WTC11 (cell line): ENCODE data around the gene AKAP6. TPM values are rescaled to one million over a fixed set of nuclear protein-coding genes. Genes with fewer than 3 reads are reported as not detected.

ENCODE experiments used
- ATAC-seq: fragments of 200-7000 bp; cut with Tn5 transposase; 2 replicates; pipeline ENCODE4 v1.10.0; 2021; ENCODE audit warnings: mild to moderate bottlenecking, moderate library complexity
- CTCF ChIA-PET: fragments of 300-600 bp; sonication (Branson Sonifier 250); formaldehyde crosslinking; loops from one replicate; lab custom pipeline; 2021; ENCODE audit warnings: antibody characterized with exemption; lab: Charles Lee
- POLR2A ChIA-PET: fragments of 350-600 bp; sonication (Branson Sonifier 250); formaldehyde crosslinking; loops from one replicate; lab custom pipeline; 2021; ENCODE audit warnings: antibody characterized with exemption; lab: Charles Lee
- DNase-seq: peaks from one replicate; pipeline ENCODE4 v3.0.0; 2021; ENCODE audit warnings: low spot score
- H3K27ac Mint-ChIP-seq: 2 replicates; pipeline ENCODE4 v1.8.0; 2021; ENCODE audit warnings: mixed read lengths
- H3K27me3 Mint-ChIP-seq: 2 replicates; pipeline ENCODE4 v1.8.0; 2021; ENCODE audit warnings: low read depth, mild to moderate bottlenecking, moderate library complexity, mixed read lengths
- H3K36me3 Mint-ChIP-seq: 2 replicates; pipeline ENCODE4 v1.8.0; 2021; ENCODE audit warnings: mixed read lengths
- H3K4me1 Mint-ChIP-seq: 2 replicates; pipeline ENCODE4 v1.8.0; 2022; ENCODE audit warnings: mixed read lengths
- H3K4me3 Mint-ChIP-seq: 2 replicates; pipeline ENCODE4 v1.8.0; 2021; ENCODE audit warnings: mild to moderate bottlenecking, moderate library complexity, mixed read lengths
- H3K9me3 Mint-ChIP-seq: 2 replicates; pipeline ENCODE4 v1.8.0; 2021; ENCODE audit warnings: mixed read lengths
- ARID4B ChIP-seq: sonication (generic); formaldehyde crosslinking; IDR thresholded peaks from 2 replicates; pipeline ENCODE4 v1.8.0; 2023; ENCODE audit warnings: missing genetic modification reagents, mild to moderate bottlenecking, borderline replicate concordance
- CTCF ChIP-seq: fragments of 200-600 bp; IDR thresholded peaks from 2 replicates; pipeline ENCODE4 v1.8.0; 2022; ENCODE audit warnings: antibody characterized with exemption
- ELF4 ChIP-seq: sonication (generic); formaldehyde crosslinking; IDR thresholded peaks from 2 replicates; pipeline ENCODE4 v1.8.1; 2022; ENCODE audit warnings: low read depth, mild to moderate bottlenecking, moderate library complexity, missing genetic modification reagents
- FOXP4 ChIP-seq: sonication (generic); formaldehyde crosslinking; IDR thresholded peaks from 2 replicates; pipeline ENCODE4 v1.8.0; 2022; ENCODE audit warnings: mild to moderate bottlenecking, missing genetic modification reagents
- GRHL2 ChIP-seq: fragments of 250-450 bp; sonication (Bioruptor Pico); IDR thresholded peaks from 2 replicates; pipeline ENCODE4 v1.8.0; 2022; ENCODE audit warnings: mild to moderate bottlenecking, moderate library complexity; ENCODE audit not compliant: insufficient replicate concordance, severe bottlenecking
- NR2C2 ChIP-seq: sonication (generic); formaldehyde crosslinking; IDR thresholded peaks from 2 replicates; pipeline ENCODE4 v1.8.0; 2022; ENCODE audit warnings: mild to moderate bottlenecking, missing genetic modification reagents
- PRRX2 ChIP-seq: fragments of 250-450 bp; sonication (Bioruptor Pico); IDR thresholded peaks from 2 replicates; pipeline ENCODE4 v1.8.0; 2021; ENCODE audit warnings: mild to moderate bottlenecking
- RORB ChIP-seq: fragments of 250-450 bp; sonication (Bioruptor Pico); IDR thresholded peaks from 2 replicates; pipeline ENCODE4 v1.9.0; 2021; ENCODE audit warnings: mild to moderate bottlenecking
- TCF7 ChIP-seq: sonication (generic); formaldehyde crosslinking; IDR thresholded peaks from 2 replicates; pipeline ENCODE4 v1.8.0; 2022; ENCODE audit warnings: mild to moderate bottlenecking, low read depth, missing genetic modification reagents, moderate library complexity
- USF1 ChIP-seq: sonication (generic); formaldehyde crosslinking; IDR thresholded peaks from 2 replicates; pipeline ENCODE4 v1.8.0; 2022; ENCODE audit warnings: mild to moderate bottlenecking, missing genetic modification reagents
- USF2 ChIP-seq: sonication (generic); formaldehyde crosslinking; IDR thresholded peaks from 2 replicates; pipeline ENCODE4 v1.8.1; 2023; ENCODE audit warnings: mild to moderate bottlenecking, missing genetic modification reagents, moderate library complexity
- ZNF138 ChIP-seq: sonication (generic); formaldehyde crosslinking; conservative IDR thresholded peaks from 2 replicates; pipeline ENCODE4 v1.8.1; 2022; ENCODE audit warnings: mild to moderate bottlenecking, moderate library complexity, missing genetic modification reagents
- ZNF396 ChIP-seq: fragments of 250-450 bp; sonication (Bioruptor Pico); IDR thresholded peaks from 2 replicates; pipeline ENCODE4 v1.8.0; 2021; ENCODE audit warnings: mild to moderate bottlenecking, moderate library complexity, borderline replicate concordance
- ZNF512 ChIP-seq: sonication (generic); formaldehyde crosslinking; IDR thresholded peaks from 2 replicates; pipeline ENCODE4 v1.8.1; 2022; ENCODE audit warnings: missing genetic modification reagents, borderline replicate concordance
- ZSCAN18 ChIP-seq: fragments of 250-450 bp; sonication (Bioruptor Pico); IDR thresholded peaks from 2 replicates; pipeline ENCODE4 v2.1.2; 2022; ENCODE audit warnings: mild to moderate bottlenecking, moderate library complexity
- total RNA-seq: library from RNA; stranded (reverse); gene quantifications from 3 replicates; pipeline ENCODE4 v1.2.3, GENCODE V29; 2021

Gene AKAP6
- total RNA-seq, 1 experiment from 2014 or later = 0.63 TPM

- ATAC-seq = no peak
- H3K36me3 Mint-ChIP-seq = no peaks in the 10 kb centered on the region
- CTCF ChIA-PET = no interaction called here
- H3K4me3 Mint-ChIP-seq = no peak overlapping the region
- no peak for TF ChIP-seq CTCF
- TF ChIP-seq NR2C2 (CRISPR knock-in tag) = no peak
- TF ChIP-seq TCF7 (CRISPR knock-in tag) = no peak
- TF ChIP-seq ZSCAN18 (CRISPR knock-in tag) = no peak
- no peak for TF ChIP-seq FOXP4
- no peak for TF ChIP-seq RORB (CRISPR knock-in tag)
- no peak for TF ChIP-seq USF1 (CRISPR knock-in tag)
- no peak for TF ChIP-seq ZNF138 (CRISPR knock-in tag)
- TF ChIP-seq GRHL2 (CRISPR knock-in tag) = no peak
- no peak for TF ChIP-seq ZNF396 (CRISPR knock-in tag)
- no peak for TF ChIP-seq ARID4B (CRISPR knock-in tag)
- no peak for TF ChIP-seq USF2 (CRISPR knock-in tag)
- TF ChIP-seq ZNF512 (CRISPR knock-in tag) = no peak
- no peak for TF ChIP-seq PRRX2 (CRISPR knock-in tag)
- TF ChIP-seq ELF4 (CRISPR knock-in tag) = no peak
- TF ChIP-seq, all 79 proteins: peak for 0
- POLR2A ChIA-PET = no interaction called here
- Mint-ChIP-seq H3K9me3 (peaks cover 3% of the 10 kb centered on the region), H3K27ac (no peak overlapping the region), H3K27me3 (no peaks in the 10 kb centered on the region; the same call in 1 of the 2 replicates), H3K4me1 (no peaks in the 10 kb centered on the region)
- DNase-seq = no peak
Observed at GRCh38 chr14:32324601-32325000, 4.5 kb upstream of the AKAP6 start.
